ENCODE data around the gene ARHGAP45. TPM values are rescaled to one million over a fixed set of nuclear protein-coding genes. Genes with fewer than 3 reads are reported as not detected.

ARHGAP45 gene
- total RNA-seq, 6 experiments from 2014 or later, result 4.2 to 10.0 (median 7.3) TPM

DNA sequence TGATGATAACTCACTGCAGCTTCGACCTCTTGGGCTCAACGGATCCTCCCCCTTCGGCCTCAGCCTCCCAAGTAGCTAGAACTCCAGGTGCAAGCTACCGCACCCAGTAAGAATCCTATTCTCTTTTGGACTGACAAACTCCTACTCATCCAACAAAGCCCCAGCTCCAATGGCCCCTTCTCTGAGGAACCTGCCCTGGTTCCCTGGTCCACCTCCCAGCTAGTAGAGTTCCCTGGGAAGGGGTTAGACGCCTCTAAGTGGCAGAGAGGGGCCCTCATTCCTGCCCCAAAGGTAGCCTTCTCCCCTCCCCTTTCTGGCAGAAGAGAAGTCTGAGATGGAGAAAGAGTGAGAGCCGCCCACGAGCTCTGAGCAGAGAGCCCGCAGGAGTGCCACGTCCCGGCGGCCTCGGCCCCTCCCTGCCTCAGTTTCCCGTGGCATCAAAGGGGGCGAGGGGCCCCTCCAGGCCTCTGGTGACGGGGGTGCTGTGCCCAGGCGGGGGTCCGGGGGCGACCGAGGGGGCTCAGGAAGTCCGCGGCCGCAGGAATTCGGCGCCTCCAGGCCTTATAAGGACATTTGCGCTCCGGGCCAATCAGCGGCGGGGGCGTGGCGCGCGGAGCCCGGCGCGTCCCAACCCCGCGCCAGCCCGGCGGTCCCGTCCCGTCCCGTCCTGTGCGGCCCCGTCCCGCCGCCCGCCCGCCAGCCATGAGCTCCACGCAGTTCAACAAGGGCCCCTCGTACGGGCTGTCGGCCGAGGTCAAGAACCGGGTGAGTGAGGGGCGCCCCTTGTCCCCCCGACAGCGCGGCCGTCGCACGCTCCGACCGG is 40.8 kb upstream of the ARHGAP45 start, which contains the start of gene CNN2:
Gene CNN2 (plus strand): TSS at position 649 of the 823 bp plus-strand sequence. CDS start 54 bp downstream, at position 703.
- ATAC-seq (peak; percentile 74 to 83 (median 80)), DNase-seq (peak; percentile 85 to 89 (median 86))
- intact Hi-C loops (cut with DNase I), result no loop called here
- H3K27ac ChIP-seq, result peak within 1 kb of the TSS; percentile 87 to 92 (median 92)
- H3K4me3 ChIP-seq, result peak within 1 kb of the TSS; percentile 75 to 89 (median 79)
- peaks cover 0 to 7% (median 0%) of the 10 kb centered on the region in 4 donors for H3K4me1 ChIP-seq
- H3K36me3 ChIP-seq, result no peaks in the 10 kb centered on the region
- H3K9me3 ChIP-seq, result no peaks in the 10 kb centered on the region
- no peaks in the 10 kb centered on the region for H3K27me3 ChIP-seq
- TF ChIP-seq POLR2A (IDR thresholded peaks at IDR 0.05), result peak; percentile 93
- TF ChIP-seq, protein P1, sequence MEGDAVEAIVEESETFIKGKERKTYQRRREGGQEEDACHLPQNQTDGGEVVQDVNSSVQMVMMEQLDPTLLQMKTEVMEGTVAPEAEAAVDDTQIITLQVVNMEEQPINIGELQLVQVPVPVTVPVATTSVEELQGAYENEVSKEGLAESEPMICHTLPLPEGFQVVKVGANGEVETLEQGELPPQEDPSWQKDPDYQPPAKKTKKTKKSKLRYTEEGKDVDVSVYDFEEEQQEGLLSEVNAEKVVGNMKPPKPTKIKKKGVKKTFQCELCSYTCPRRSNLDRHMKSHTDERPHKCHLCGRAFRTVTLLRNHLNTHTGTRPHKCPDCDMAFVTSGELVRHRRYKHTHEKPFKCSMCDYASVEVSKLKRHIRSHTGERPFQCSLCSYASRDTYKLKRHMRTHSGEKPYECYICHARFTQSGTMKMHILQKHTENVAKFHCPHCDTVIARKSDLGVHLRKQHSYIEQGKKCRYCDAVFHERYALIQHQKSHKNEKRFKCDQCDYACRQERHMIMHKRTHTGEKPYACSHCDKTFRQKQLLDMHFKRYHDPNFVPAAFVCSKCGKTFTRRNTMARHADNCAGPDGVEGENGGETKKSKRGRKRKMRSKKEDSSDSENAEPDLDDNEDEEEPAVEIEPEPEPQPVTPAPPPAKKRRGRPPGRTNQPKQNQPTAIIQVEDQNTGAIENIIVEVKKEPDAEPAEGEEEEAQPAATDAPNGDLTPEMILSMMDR (IDR thresholded peaks at IDR 0.05), result peak in 1 of 4 donors; percentile 5
- 71% methylated on average over 5 of the region's 63 CpGs for whole genome bisulfite sequencing (ENCODE audit: insufficient coverage, low coverage, low lambda C conversion rate, missing lambda C conversion rate)

DNA sequence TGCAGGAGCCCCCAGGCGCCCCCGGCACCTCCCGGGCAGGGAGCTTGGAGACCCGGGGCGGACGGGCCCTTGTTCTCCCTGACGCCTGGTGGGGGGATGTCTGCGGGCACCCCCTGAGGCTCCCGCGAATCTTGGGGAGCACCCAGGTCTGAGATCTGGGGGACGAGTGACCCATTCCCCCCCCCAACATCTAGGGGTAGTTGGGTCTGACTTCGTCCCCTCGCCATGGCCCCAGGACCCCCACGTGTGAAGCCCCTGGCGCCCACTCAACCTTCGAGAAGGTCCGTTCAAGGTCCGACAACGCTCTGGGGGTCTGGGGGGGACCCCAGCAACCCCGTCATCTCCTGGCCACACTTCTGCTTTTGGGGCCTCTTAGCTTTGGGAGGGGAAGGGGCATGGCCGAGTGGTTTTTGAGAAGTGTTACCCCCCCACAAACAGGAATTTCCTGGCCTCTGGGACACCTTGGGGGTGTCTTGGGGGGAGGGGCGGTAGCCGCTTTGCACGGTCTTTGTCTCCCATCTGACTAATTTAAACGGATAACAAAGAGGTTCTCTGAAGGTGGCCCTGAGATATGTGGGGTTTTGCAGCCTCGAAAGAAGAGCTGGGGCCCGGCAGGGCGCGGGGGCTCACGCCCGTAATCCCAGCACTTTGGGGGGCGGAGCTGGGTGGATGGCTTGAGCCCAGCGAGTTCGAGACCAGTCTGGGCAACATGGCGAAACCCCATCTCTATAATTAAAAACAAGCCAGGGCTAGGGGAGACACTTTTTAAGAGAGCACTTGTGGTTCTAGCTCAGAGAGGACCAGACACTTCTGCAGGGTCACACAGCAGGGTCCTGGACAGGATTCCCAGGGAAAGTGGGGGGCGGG is 40.0 kb upstream of the ARHGAP45 start:
- H3K36me3 ChIP-seq, result no peaks in the 10 kb centered on the region
- no peaks in the 10 kb centered on the region for H3K9me3 ChIP-seq
- ATAC-seq, result peak; percentile 2 to 6 (median 4)
- intact Hi-C loops (cut with DNase I), result no loop called here
- H3K27me3 ChIP-seq, result no peaks in the 10 kb centered on the region
- WGBS (ENCODE audit: insufficient coverage, low coverage, low lambda C conversion rate, missing lambda C conversion rate), result 14% methylated on average over 23 of the region's 36 CpGs
- peak overlapping the region; percentile 75 to 89 (median 79) for H3K4me3 ChIP-seq
- H3K27ac ChIP-seq, result peak overlapping the region; percentile 87 to 92 (median 92)
- no peak for TF ChIP-seq POLR2A (IDR thresholded peaks at IDR 0.05)
- TF ChIP-seq, protein P1 (IDR thresholded peaks at IDR 0.05), result no peak
- H3K4me1 ChIP-seq, result peaks cover 0 to 7% (median 0%) of the 10 kb centered on the region in 4 donors
- no peak for DNase-seq

DNA sequence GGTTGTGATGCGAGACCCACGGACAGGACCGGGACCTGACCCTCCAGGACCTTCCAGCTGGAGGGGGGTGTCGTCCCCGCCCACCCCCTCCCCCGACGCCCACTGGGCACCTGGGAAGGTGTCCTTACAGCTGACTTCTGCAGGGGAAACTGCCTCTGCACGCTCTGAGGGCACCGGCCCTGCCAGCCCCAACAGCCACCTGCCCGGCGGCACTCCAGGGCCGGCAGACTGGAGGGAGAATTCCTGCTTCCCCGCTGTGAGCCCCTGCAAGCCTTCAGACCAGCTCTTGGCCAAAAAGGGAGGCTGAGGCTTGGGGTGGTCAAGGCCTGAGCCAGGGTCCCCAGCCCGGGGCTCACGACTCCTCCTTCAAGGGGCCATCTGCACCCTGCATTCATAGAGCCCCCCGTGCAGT is 39.3 kb upstream of the ARHGAP45 start:
- peaks cover 0 to 4% (median 0%) of the 10 kb centered on the region in 4 donors for H3K4me1 ChIP-seq
- TF ChIP-seq POLR2A (IDR thresholded peaks at IDR 0.05), result no peak
- TF ChIP-seq, protein P1 (IDR thresholded peaks at IDR 0.05), result no peak

More for the DNA sequence above, 39.3 kb upstream of the ARHGAP45 start:
- intact Hi-C loops (cut with DNase I), result no loop called here
- H3K27ac ChIP-seq, result peak overlapping the region; percentile 51 to 92 (median 87)
- WGBS (ENCODE audit: insufficient coverage, low coverage, low lambda C conversion rate, missing lambda C conversion rate), result 13% methylated on average over 6 of the region's 16 CpGs
- H3K36me3 ChIP-seq, result peaks cover 0 to 5% (median 2%) of the 10 kb centered on the region in 4 donors
- H3K4me3 ChIP-seq, result peak overlapping the region; percentile 75 to 89 (median 79)
- no peaks in the 10 kb centered on the region for H3K27me3 ChIP-seq
- DNase-seq (no peak), ATAC-seq (peak in 2 of 4 donors; percentile 3)
- H3K9me3 ChIP-seq, result no peaks in the 10 kb centered on the region

All from right lobe of liver (tissue), 6 donors.